ENCODE data around the gene RXFP3.
"Not testable (repeated sequence)": the region's sequence is repeated elsewhere in the genome, so short reads cannot be mapped to it uniquely, and the experiment has no call there.

Gene RXFP3

DNA sequence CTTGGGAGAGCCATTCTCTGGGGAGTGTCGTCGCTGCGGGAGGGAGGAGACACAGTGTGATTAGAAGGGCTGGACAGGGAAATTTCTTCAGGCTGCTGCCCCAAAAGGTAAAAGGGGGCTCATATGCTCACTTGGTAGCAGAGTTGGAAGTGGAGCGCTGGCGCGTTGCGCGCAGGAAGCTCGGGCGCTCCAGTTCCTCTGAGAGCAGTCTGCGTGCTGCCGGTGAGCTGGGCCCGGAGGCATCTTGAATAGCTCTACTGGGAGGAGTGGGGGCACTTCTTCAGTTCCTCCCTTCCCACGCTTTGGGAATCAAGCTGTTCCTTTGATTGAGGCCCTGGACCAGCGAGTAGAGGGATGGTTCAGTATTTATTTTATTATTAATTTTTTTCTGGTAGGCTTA lies 2.7 kb downstream of the RXFP3 start:
- Histone ChIP-seq H3K9me3 (no peaks in the 10 kb centered on the region), H3K36me3 (no peaks in the 10 kb centered on the region), H3K4me3 (ENCODE audit: low read depth, low read length) (no peak overlapping the region), H3K4me1 (no peaks in the 10 kb centered on the region), H3K27me3 (peaks cover 72% of the 10 kb centered on the region)
- no peak for TF ChIP-seq CTCF (IDR thresholded peaks at IDR 0.05; ENCODE audit: low read depth, low read length)
- no peak for DNase-seq

- Histone ChIP-seq H3K4me3 (ENCODE audit: low read depth, low read length) (no peak overlapping the region), H3K4me1 (no peaks in the 10 kb centered on the region), H3K36me3 (no peaks in the 10 kb centered on the region), H3K27me3 (peaks cover 75% of the 10 kb centered on the region), H3K9me3 (no peaks in the 10 kb centered on the region)
- no peak for TF ChIP-seq CTCF (IDR thresholded peaks at IDR 0.05; ENCODE audit: low read depth, low read length)
- no peak for DNase-seq
Observed at GRCh38 chr5:33939556-33940262, 3.5 kb downstream of the RXFP3 start.

DNA sequence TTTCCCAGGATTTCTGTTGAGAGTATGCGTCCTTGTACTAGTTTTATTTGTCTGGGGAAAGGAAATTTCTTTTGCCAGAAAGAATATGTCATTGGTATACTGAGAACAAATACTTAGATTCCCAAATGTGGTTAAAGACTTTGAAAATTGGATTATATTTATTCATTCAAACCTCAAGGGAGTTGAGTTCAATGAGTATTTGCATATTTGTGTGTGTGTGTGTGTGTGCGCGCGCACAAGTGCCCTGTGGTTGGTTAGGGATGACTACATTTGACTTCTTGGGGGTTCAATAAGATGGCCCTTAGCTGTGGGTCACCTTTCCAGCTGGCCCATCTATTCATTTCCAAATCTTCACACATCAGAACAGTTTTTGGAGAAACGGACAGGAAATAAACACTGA lies 4.9 kb downstream of the RXFP3 start:
- no peak for TF ChIP-seq CTCF (IDR thresholded peaks at IDR 0.05; ENCODE audit: low read depth, low read length)
- no peak overlapping the region for H3K4me3 ChIP-seq (ENCODE audit: low read depth, low read length)
- no peak for DNase-seq
- H3K4me1 ChIP-seq: no peaks in the 10 kb centered on the region
- H3K9me3 ChIP-seq: no peaks in the 10 kb centered on the region
- no peaks in the 10 kb centered on the region for H3K36me3 ChIP-seq
- peaks cover 75% of the 10 kb centered on the region for H3K27me3 ChIP-seq

DNA sequence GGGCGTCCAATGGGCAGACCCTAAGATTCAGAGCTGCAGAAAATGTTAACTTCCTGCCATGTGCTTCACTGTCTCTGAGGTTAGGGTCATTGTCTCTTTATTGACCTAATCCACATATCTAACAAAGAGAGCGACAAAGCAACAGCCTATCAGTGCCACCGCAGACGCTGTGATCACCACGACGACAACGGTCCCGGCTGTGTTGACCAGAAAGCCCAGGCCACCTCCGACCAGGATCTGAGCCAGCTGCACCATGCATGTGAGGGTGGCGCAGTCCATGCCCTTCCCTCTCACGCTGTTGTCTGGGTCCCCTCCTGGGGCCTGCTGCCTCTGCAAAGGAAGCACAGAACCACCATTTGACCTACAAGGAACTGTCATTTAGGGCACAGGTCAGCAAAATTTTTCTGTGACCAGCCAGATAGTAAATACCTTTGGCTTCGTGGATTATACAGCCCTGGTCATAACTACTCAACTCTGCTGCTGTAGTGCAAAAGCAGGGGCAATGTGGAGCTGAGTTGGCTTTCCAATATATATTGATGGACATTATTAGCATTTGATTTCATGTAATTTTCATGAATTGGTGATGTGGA lies 8.5 kb downstream of the RXFP3 start:
- Histone ChIP-seq H3K36me3 (no peaks in the 10 kb centered on the region), H3K27me3 (peaks cover 47% of the 10 kb centered on the region), H3K9me3 (no peaks in the 10 kb centered on the region), H3K4me1 (no peaks in the 10 kb centered on the region), H3K4me3 (ENCODE audit: low read depth, low read length) (no peak overlapping the region)
- no peak for DNase-seq
- no peak for TF ChIP-seq CTCF (IDR thresholded peaks at IDR 0.05; ENCODE audit: low read depth, low read length)

DNA sequence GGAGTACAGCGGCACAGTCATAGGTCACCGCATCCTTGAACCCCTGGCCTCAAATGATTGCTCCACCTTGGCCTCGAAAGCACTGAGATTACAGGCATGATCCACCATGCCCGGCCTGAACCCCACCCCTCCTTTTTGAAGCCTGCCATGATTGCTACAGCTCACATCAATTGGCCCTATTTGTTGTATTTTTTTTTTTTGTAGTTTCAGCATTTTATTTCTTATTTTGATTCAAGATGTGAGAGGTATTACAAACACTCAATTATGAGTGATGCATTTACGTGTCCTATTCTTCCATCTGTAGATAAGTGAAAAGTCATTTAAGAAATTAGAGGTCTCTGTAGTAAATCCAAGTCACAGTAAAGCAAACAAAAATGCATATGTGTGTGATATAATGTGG lies 16.0 kb downstream of the RXFP3 start:
- H3K27me3 ChIP-seq; H3K4me3 ChIP-seq (ENCODE audit: low read depth, low read length); DNase-seq; H3K4me1 ChIP-seq; H3K9me3 ChIP-seq; H3K36me3 ChIP-seq: not testable (repeated sequence)

DNA sequence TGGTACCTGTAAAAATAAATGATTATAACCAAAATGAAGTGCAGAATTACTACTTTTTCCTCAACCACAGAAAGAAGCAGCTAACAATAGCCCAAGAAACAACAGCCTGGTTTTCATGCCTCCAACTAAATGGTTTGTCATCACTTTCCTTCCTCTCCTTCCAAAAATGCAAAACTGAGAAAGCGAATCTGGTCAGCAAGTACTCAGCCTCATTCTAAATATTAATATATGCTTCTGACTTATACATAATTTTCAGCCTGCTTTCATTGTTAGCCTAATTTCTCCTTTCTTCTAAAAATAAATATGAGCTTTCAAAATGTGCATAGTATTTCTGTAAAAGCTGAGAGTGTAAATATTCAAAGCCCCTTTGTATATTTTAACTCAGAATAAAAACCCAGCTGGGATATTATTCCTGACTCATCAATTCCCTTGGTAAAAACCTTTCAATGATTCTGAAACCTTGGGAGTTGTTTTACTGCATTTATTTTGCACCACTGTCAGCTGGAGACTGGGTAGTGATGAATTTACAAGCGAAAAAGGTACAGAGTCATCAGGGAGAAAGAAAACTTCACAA lies 21.5 kb downstream of the RXFP3 start:
- H3K9me3 ChIP-seq: no peaks in the 10 kb centered on the region
- TF ChIP-seq CTCF (IDR thresholded peaks at IDR 0.05; ENCODE audit: low read depth, low read length): no peak
- H3K4me1 ChIP-seq: no peaks in the 10 kb centered on the region
- H3K27me3 ChIP-seq: peaks cover 14% of the 10 kb centered on the region
- DNase-seq: no peak
- H3K4me3 ChIP-seq (ENCODE audit: low read depth, low read length): no peak overlapping the region
- no peaks in the 10 kb centered on the region for H3K36me3 ChIP-seq
